NT2/D1 (cell line): Measurements from ENCODE around the gene ERC1.

ENCODE experiments used
- SUZ12 ChIP-seq: IDR thresholded peaks from 2 replicates; pipeline ENCODE4 v1.6.1; 2011; ENCODE audit not compliant: insufficient read length, insufficient read depth; ENCODE audit errors: extremely low read depth
- YY1 ChIP-seq: IDR thresholded peaks from 2 replicates; pipeline ENCODE4 v1.6.1; 2011; ENCODE audit not compliant: insufficient read length, insufficient read depth
- ZNF274 ChIP-seq: IDR thresholded peaks from 2 replicates; pipeline ENCODE4 v1.6.1; 2011; ENCODE audit warnings: mild to moderate bottlenecking, low read depth, low read length

DNA sequence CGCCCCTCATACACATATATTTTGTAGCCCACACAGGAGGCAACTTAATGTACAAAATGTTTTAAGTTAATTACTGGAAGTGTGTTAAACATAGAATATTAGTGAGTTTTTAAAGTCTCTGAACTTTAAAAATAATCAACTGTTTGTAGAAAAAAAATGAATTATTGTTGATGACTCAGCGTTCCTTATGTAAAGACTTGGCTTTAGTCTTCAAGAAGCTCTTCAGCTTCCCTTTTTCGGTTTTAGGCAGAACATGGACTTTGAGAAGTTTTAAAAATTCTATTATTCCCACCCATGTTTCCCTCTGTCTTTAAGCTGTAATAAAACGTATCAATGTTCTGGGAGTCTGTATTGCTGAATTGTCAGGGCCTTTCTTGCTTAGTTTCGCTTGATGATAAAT is 333.9 kb downstream of the ERC1 start:
- TF ChIP-seq ZNF274 (no peak), YY1 (no peak), SUZ12 (no peak)
